Thyroid gland (tissue), 4 donors: ENCODE measurements around the gene SYNJ2. TPM values are rescaled to one million over a fixed set of nuclear protein-coding genes. Genes with fewer than 3 reads are reported as not detected.

Experiments used
- DNase-seq, 2 donors: peaks; one replicate each; pipeline ENCODE4 v3.0.0-alpha.2; 2019
- H3K27ac ChIP-seq, 3 donors: fragments of 200-600 bp; sonication (generic); 1 replicate in 2 of 3; 2 replicates in 1 of 3; pipeline ENCODE4 v1.5.1; 2016 to 2019; ENCODE audit warnings: mild to moderate bottlenecking in 1 of 3, moderate library complexity in 1 of 3
- H3K27me3 ChIP-seq: fragments of 200-600 bp; sonication (generic); one replicate; pipeline ENCODE4 v1.5.1; 2019
- H3K36me3 ChIP-seq, 2 donors: fragments of 200-600 bp; sonication (generic); one replicate each; pipeline ENCODE4 v1.5.1; 2016 to 2019
- H3K4me1 ChIP-seq, 2 donors: fragments of 200-600 bp; sonication (generic); one replicate each; pipeline ENCODE4 v1.5.1; 2017 to 2019
- H3K4me3 ChIP-seq, 3 donors: fragments of 200-600 bp; sonication (generic); replicated peaks in 1 of 3; 1 replicate in 2 of 3; 2 replicates in 1 of 3; pipeline ENCODE4 v1.5.1; 2016; ENCODE audit warnings: mild to moderate bottlenecking in 1 of 3
- H3K9me3 ChIP-seq: fragments of 200-600 bp; sonication (generic); one replicate; pipeline ENCODE4 v1.5.1; 2017
- POLR2A ChIP-seq, 2 donors: fragments of 450-650 bp; IDR thresholded peaks; one replicate each; pipeline ENCODE4 v1.6.1; 2017; ENCODE audit warnings: antibody characterized with exemption in 2 of 2, mild to moderate bottlenecking in 2 of 2, moderate library complexity in 1 of 2
- WGBS, 2 donors: methylation state at CpG; one replicate each; pipeline ENCODE4 v1.1.5; 2017; 5-methylcytosine and 5-hydroxymethylcytosine counted together
- intact Hi-C: fragments of 100-400 bp; cut with DNase I; formaldehyde crosslinking; loops from one replicate; pipeline ENCODE4 v1.15.1; 2023
- total RNA-seq, 4 donors: library from RNA; depleted of rRNA; stranded (reverse); fragments of >200 nt; gene quantifications; one replicate each; pipeline ENCODE4 v1.2.3, GENCODE V29; 2016
- TF ChIP-seq, protein P1 (sequence below), 6 experiments: fragments of 200-600 bp in 3 of 6; fragments of 450-650 bp in 3 of 6; sonication (generic) in 3 of 6; IDR thresholded peaks; one replicate each; pipeline ENCODE4 v1.5.1; 2016 to 2019; ENCODE audit warnings: antibody characterized with exemption in 6 of 6, mild to moderate bottlenecking in 2 of 6, inconsistent platforms in 1 of 6, moderate library complexity in 1 of 6

The SYNJ2 gene
- total RNA-seq, 4 donors from 2014 or later, result 11.3 to 22.7 (median 13.5) TPM

- TF ChIP-seq, protein P1, sequence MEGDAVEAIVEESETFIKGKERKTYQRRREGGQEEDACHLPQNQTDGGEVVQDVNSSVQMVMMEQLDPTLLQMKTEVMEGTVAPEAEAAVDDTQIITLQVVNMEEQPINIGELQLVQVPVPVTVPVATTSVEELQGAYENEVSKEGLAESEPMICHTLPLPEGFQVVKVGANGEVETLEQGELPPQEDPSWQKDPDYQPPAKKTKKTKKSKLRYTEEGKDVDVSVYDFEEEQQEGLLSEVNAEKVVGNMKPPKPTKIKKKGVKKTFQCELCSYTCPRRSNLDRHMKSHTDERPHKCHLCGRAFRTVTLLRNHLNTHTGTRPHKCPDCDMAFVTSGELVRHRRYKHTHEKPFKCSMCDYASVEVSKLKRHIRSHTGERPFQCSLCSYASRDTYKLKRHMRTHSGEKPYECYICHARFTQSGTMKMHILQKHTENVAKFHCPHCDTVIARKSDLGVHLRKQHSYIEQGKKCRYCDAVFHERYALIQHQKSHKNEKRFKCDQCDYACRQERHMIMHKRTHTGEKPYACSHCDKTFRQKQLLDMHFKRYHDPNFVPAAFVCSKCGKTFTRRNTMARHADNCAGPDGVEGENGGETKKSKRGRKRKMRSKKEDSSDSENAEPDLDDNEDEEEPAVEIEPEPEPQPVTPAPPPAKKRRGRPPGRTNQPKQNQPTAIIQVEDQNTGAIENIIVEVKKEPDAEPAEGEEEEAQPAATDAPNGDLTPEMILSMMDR (IDR thresholded peaks at IDR 0.05), result no peak
- no peak for TF ChIP-seq POLR2A (IDR thresholded peaks at IDR 0.05)
- H3K36me3 ChIP-seq, result no peaks in the 10 kb centered on the region
- H3K9me3 ChIP-seq, result no peaks in the 10 kb centered on the region
- H3K4me3 ChIP-seq, result no peak overlapping the region
- intact Hi-C loops, result no loop called here
- H3K27me3 ChIP-seq, result no peaks in the 10 kb centered on the region
- no peak for DNase-seq
- peaks cover 9 to 20% of the 10 kb centered on the region in 2 donors for H3K4me1 ChIP-seq
- no peak overlapping the region for H3K27ac ChIP-seq
- 74 to 91% methylated on average over 4 of the region's 4 CpGs for WGBS, 2 donors
Measured at GRCh38 chr6:158013904-158014504, 32.3 kb downstream of the SYNJ2 start.

DNA sequence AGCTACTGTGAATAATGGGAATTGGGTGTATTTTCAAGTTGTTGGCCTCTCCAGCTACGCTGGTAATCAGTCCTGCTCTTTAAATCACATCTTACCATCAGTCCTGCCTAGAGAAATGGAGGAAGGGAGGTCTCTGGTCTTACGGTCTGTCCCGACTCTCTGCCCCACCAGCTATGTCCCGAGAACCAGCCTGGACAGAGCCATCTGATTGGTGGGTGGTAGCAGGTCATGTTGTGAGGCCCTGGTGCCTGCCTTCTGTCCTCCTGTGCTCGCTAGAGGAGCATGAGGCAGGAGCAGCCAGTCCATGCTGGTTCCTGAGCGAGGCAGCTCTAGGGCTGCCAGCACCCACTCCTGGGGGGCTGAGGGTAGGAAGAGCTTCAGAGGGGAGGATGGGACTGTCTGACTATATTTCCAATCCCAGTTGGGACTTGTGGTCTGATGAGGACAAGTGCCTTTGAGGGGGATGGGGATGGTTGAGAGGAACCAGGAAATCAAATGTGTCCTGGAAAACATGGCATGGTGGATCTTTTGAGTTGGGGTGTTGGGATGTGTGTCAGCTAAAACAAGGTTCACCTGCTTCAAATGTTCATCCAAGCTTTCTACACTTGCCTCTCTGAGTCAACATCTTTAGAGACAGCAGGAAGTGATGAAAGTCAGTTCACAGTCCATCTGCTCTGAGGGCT lies 33.0 kb downstream of the SYNJ2 start:
- TF ChIP-seq, protein P1 (IDR thresholded peaks at IDR 0.05), result no peak
- no peak for TF ChIP-seq POLR2A (IDR thresholded peaks at IDR 0.05)
- intact Hi-C loops, result no loop called here
- Histone ChIP-seq H3K4me3 (no peak overlapping the region), H3K27me3 (no peaks in the 10 kb centered on the region), H3K4me1 (peaks cover 3 to 18% of the 10 kb centered on the region in 2 donors), H3K27ac (no peak overlapping the region), H3K36me3 (no peaks in the 10 kb centered on the region), H3K9me3 (no peaks in the 10 kb centered on the region)
- WGBS, 2 donors, result 98 to 100% methylated on average over 6 of the region's 6 CpGs
- no peak for DNase-seq

GRCh38 chr6:158015188-158015506 lies 33.5 kb downstream of the SYNJ2 start:
- intact Hi-C loops, result no loop called here
- no peak overlapping the region for H3K27ac ChIP-seq
- TF ChIP-seq, protein P1 (IDR thresholded peaks at IDR 0.05), result no peak
- no peak for TF ChIP-seq POLR2A (IDR thresholded peaks at IDR 0.05)
- peaks cover 0 to 13% of the 10 kb centered on the region in 2 donors for H3K4me1 ChIP-seq
- H3K4me3 ChIP-seq, result no peak overlapping the region
- 93 to 98% methylated on average over 2 of the region's 2 CpGs for WGBS, 2 donors
- no peak for DNase-seq
- H3K27me3 ChIP-seq, result no peaks in the 10 kb centered on the region
- H3K9me3 ChIP-seq, result no peaks in the 10 kb centered on the region
- no peaks in the 10 kb centered on the region for H3K36me3 ChIP-seq

GRCh38 chr6:158016571-158017383 lies 35.1 kb downstream of the SYNJ2 start:
- TF ChIP-seq, protein P1 (IDR thresholded peaks at IDR 0.05), result no peak
- no peak for TF ChIP-seq POLR2A (IDR thresholded peaks at IDR 0.05)
- no peak overlapping the region for H3K27ac ChIP-seq
- no peak for DNase-seq
- H3K36me3 ChIP-seq, result no peaks in the 10 kb centered on the region
- WGBS, 2 donors, result 81 to 83% methylated on average over 19 to 20 of the region's 20 CpGs
- H3K27me3 ChIP-seq, result no peaks in the 10 kb centered on the region
- H3K4me1 ChIP-seq, result peaks cover 0 to 13% of the 10 kb centered on the region in 2 donors
- intact Hi-C loops, result no loop called here
- no peak overlapping the region for H3K4me3 ChIP-seq
- no peaks in the 10 kb centered on the region for H3K9me3 ChIP-seq

- no peaks in the 10 kb centered on the region for H3K9me3 ChIP-seq
- H3K4me3 ChIP-seq, result no peak overlapping the region
- H3K27ac ChIP-seq, result no peak overlapping the region
- DNase-seq, result no peak
- TF ChIP-seq POLR2A (IDR thresholded peaks at IDR 0.05), result no peak
- TF ChIP-seq, protein P1 (IDR thresholded peaks at IDR 0.05), result no peak
- H3K4me1 ChIP-seq, result peaks cover 0 to 10% of the 10 kb centered on the region in 2 donors
- no peaks in the 10 kb centered on the region for H3K27me3 ChIP-seq
- intact Hi-C loops, result no loop called here
- WGBS, 2 donors, result 87 to 93% methylated on average over 12 to 13 of the region's 13 CpGs
- H3K36me3 ChIP-seq, result no peaks in the 10 kb centered on the region
Measured at GRCh38 chr6:158017621-158018040, 36.0 kb downstream of the SYNJ2 start.
